Parathyroid adenoma (tissue), 2 donors: Measurements from ENCODE around the gene CAPSL.

ENCODE experiments used
- H2AFZ ChIP-seq: fragments of 300-600 bp; sonication (generic); one replicate; pipeline ENCODE4 v1.7.0; 2017; ENCODE audit warnings: antibody characterized with exemption, mild to moderate bottlenecking
- H3K27ac ChIP-seq: fragments of 300-600 bp; sonication (generic); one replicate; pipeline ENCODE4 v1.7.0; 2017
- H3K27me3 ChIP-seq: fragments of 300-600 bp; sonication (generic); one replicate; pipeline ENCODE4 v1.7.0; 2017; ENCODE audit warnings: low read length; ENCODE audit not compliant: control insufficient read depth, insufficient read depth
- H3K36me3 ChIP-seq: fragments of 300-600 bp; sonication (generic); one replicate; pipeline ENCODE4 v1.7.0; 2017; ENCODE audit warnings: low read length; ENCODE audit not compliant: control insufficient read depth, insufficient read depth
- H3K4me1 ChIP-seq: fragments of 300-600 bp; sonication (generic); one replicate; pipeline ENCODE4 v1.7.0; 2017; ENCODE audit warnings: control low read depth
- H3K4me2 ChIP-seq: fragments of 300-600 bp; sonication (generic); one replicate; pipeline ENCODE4 v1.7.0; 2017; ENCODE audit warnings: low read length
- H3K4me3 ChIP-seq: fragments of 300-600 bp; sonication (generic); one replicate; pipeline ENCODE4 v1.7.0; 2017; ENCODE audit warnings: low read depth, low read length
- H3K79me2 ChIP-seq: fragments of 300-600 bp; sonication (generic); one replicate; pipeline ENCODE4 v1.7.0; 2017; ENCODE audit warnings: control low read depth
- H3K9ac ChIP-seq: fragments of 300-600 bp; sonication (generic); one replicate; pipeline ENCODE4 v1.7.0; 2017; ENCODE audit warnings: mild to moderate bottlenecking
- H3K9me3 ChIP-seq: fragments of 300-600 bp; sonication (generic); one replicate; pipeline ENCODE4 v1.7.0; 2017; ENCODE audit warnings: low read length; ENCODE audit not compliant: control insufficient read depth
- TF ChIP-seq, protein P1 (sequence below): fragments of 300-600 bp; sonication (generic); IDR thresholded peaks from one replicate; pipeline ENCODE4 v1.7.0; 2017; ENCODE audit warnings: antibody characterized with exemption, mild to moderate bottlenecking
- donor health status: primary hyperparathyroidism.

Gene CAPSL

DNA sequence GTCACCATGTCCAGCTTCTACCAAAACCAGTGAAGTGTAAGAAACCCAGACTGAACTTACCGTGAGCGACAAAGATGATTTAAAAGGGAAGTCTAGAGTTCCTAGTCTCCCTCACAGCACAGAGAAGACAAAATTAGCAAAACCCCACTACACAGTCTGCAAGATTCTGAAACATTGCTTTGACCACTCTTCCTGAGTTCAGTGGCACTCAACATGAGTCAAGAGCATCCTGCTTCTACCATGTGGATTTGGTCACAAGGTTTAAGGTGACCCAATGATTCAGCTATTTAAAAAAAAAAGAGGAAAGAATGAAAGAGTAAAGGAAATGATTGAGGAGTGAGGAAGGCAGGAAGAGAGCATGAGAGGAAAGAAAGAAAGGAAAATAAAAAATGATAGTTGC is 62.0 kb downstream of the CAPSL start:
- no peaks in the 10 kb centered on the region for H3K36me3 ChIP-seq
- no peak overlapping the region for H3K4me2 ChIP-seq
- no peak overlapping the region for H3K4me3 ChIP-seq
- H3K9me3 ChIP-seq, result no peaks in the 10 kb centered on the region
- no peak overlapping the region for H3K9ac ChIP-seq
- H2AFZ ChIP-seq, result no peak overlapping the region
- TF ChIP-seq, protein P1, sequence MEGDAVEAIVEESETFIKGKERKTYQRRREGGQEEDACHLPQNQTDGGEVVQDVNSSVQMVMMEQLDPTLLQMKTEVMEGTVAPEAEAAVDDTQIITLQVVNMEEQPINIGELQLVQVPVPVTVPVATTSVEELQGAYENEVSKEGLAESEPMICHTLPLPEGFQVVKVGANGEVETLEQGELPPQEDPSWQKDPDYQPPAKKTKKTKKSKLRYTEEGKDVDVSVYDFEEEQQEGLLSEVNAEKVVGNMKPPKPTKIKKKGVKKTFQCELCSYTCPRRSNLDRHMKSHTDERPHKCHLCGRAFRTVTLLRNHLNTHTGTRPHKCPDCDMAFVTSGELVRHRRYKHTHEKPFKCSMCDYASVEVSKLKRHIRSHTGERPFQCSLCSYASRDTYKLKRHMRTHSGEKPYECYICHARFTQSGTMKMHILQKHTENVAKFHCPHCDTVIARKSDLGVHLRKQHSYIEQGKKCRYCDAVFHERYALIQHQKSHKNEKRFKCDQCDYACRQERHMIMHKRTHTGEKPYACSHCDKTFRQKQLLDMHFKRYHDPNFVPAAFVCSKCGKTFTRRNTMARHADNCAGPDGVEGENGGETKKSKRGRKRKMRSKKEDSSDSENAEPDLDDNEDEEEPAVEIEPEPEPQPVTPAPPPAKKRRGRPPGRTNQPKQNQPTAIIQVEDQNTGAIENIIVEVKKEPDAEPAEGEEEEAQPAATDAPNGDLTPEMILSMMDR, result no peak
- no peaks in the 10 kb centered on the region for H3K4me1 ChIP-seq
- H3K27ac ChIP-seq, result no peak overlapping the region
- H3K27me3 ChIP-seq, result no peaks in the 10 kb centered on the region
- H3K79me2 ChIP-seq, result no peaks in the 10 kb centered on the region

DNA sequence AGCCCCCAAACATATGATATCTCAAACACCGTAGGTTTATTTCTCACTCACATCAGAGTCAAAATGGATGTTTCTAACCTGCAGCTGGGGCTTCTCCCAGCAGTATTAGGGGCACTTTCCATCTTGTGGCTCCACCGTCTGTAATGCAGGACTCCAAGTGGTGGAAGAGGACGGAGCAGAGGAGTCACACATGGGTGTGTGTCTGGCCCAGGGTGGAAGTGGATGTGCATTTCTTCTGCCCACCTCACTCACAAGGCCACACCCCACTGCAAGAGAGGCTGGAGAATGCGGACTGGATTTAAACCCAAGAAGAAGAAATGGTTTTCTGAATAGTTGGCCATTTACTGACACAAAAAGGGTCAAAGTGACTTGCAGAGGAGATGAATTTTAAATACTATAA is 67.8 kb downstream of the CAPSL start:
- Histone ChIP-seq H3K27ac (no peak overlapping the region), H3K9ac (no peak overlapping the region), H3K79me2 (no peaks in the 10 kb centered on the region), H3K36me3 (no peaks in the 10 kb centered on the region), H3K4me1 (peaks cover 17% of the 10 kb centered on the region), H3K4me3 (no peak overlapping the region), H3K9me3 (no peaks in the 10 kb centered on the region), H2AFZ (peak overlapping the region; percentile 51), H3K4me2 (no peak overlapping the region), H3K27me3 (no peaks in the 10 kb centered on the region)
- TF ChIP-seq, protein P1, result no peak

GRCh38 chr5:35869685-35870277 is 68.6 kb downstream of the CAPSL start:
- Histone ChIP-seq H3K27me3 (no peaks in the 10 kb centered on the region), H3K4me3 (no peak overlapping the region), H3K4me2 (no peak overlapping the region), H3K79me2 (no peaks in the 10 kb centered on the region), H3K9ac (no peak overlapping the region), H3K27ac (peak overlapping the region; percentile 52), H3K4me1 (peaks cover 17% of the 10 kb centered on the region), H3K36me3 (no peaks in the 10 kb centered on the region), H3K9me3 (no peaks in the 10 kb centered on the region), H2AFZ (peak overlapping the region; percentile 51)
- TF ChIP-seq, protein P1, result no peak

GRCh38 chr5:35867998-35868397 is 70.4 kb downstream of the CAPSL start:
- Histone ChIP-seq H3K36me3 (no peaks in the 10 kb centered on the region), H3K4me1 (peaks cover 17% of the 10 kb centered on the region), H3K4me3 (no peak overlapping the region), H2AFZ (no peak overlapping the region), H3K79me2 (no peaks in the 10 kb centered on the region), H3K27ac (no peak overlapping the region), H3K27me3 (no peaks in the 10 kb centered on the region), H3K4me2 (no peak overlapping the region), H3K9me3 (no peaks in the 10 kb centered on the region), H3K9ac (no peak overlapping the region)
- TF ChIP-seq, protein P1, result no peak

- H3K9ac ChIP-seq, result no peak overlapping the region
- no peaks in the 10 kb centered on the region for H3K79me2 ChIP-seq
- no peaks in the 10 kb centered on the region for H3K9me3 ChIP-seq
- H3K27ac ChIP-seq, result no peak overlapping the region
- H3K4me3 ChIP-seq, result no peak overlapping the region
- H3K27me3 ChIP-seq, result no peaks in the 10 kb centered on the region
- H3K4me2 ChIP-seq, result no peak overlapping the region
- no peaks in the 10 kb centered on the region for H3K4me1 ChIP-seq
- H3K36me3 ChIP-seq, result no peaks in the 10 kb centered on the region
- TF ChIP-seq, protein P1, result no peak
- H2AFZ ChIP-seq, result no peak overlapping the region
Observed at GRCh38 chr5:35863159-35863558, 75.3 kb downstream of the CAPSL start.
